Left renal pelvis (tissue), 4 donors: ENCODE data around the gene NLGN1. TPM values are rescaled to one million over a fixed set of nuclear protein-coding genes. Genes with fewer than 3 reads are reported as not detected.
"Not testable (repeated sequence)": the region's sequence is repeated elsewhere in the genome, so short reads cannot be mapped to it uniquely, and the experiment has no call there.

Experiments
- DNase-seq, 4 donors: peaks; one replicate each; pipeline ENCODE4 v3.0.0-alpha.2; 2013; ENCODE audit warnings: low read depth in 4 of 4, low spot score in 3 of 4
- polyA plus RNA-seq, 4 donors: library from polyadenylated mRNA; unstranded; fragments of 120-200 nt; gene quantifications; one replicate each; pipeline ENCODE4 v1.2.1, GENCODE V29; 2013; ENCODE audit not compliant: insufficient read length in 4 of 4

NLGN1 gene
- polyA plus RNA-seq, 4 donors = 1.4 to 5.3 (median 3.7) TPM

DNA sequence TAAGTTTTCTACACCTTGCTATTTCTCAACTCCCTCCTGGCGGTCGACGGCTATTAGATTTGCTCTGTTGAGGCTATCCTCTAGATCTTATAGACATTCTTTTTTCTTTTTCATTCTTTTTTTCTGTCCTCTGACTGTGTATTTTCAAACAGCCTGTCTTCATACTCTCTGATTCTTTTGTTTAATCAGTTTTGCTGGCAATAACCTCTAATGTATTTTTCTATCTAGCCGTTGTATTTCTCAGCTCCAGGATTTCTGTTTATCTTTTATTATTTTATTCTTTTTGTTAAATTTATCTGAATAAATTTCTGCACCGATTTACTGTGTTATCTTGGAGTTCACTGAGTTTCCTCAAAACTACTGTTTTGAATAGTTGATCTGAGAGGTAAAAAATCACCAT is 31.5 kb downstream of the NLGN1 start:
- no peak for DNase-seq

DNA sequence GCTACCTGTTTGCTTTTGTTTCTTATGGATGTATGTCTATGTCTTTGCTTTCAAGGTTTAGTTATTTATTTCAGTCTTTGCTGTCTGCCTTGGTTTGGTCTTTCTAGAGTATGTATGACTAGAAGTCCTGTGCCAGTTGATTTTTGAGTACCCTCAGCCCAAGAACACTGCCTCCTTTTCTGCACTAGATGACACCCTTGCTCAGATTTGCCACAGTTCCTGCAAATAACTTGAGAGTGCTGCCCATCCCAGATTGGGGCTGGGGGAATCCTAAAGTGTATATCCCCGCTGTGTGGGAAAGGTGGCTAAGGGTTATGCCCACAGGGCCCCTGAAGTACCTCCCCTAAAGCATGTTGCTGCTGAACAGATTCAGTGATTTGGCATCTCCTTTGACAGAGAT is 32.0 kb downstream of the NLGN1 start:
- DNase-seq = no peak

DNA sequence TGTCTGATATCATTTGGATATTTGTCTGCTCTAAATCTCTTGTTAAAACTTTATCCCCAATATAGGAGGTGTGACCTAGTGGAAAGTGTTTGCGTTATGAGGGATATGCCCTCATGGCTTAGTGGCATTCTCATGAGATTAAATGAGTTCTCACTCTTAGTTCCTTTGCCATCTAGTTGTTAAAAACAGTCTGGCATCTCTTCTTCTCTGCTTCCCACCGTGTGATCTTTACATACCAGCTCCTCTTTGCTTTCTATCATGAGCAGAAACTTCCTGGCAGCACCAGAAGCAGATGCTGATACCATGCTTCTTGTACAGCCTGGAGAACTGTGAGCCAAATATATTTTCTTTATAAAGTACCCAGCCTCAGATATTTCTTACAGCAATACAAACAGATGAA is 33.0 kb downstream of the NLGN1 start:
- no peak for DNase-seq

DNA sequence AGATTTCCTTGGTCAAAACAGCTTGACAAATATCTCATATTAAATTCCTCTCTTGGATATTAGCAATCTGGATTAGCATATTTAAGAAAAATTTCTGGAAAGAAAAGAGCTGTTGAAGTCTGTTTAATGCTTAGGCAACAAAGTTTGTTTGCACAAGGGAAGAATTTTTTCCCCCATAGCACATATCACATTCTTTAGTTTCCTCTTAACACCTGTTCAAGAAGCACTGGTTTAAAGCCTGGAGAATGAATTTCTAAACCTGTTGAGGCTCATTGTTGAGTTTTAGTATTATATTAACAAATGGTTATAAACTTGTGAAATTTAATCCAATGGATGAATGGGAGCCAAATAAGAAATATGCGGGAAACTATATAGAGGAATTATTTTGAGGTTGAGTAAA is 41.5 kb downstream of the NLGN1 start:
- DNase-seq = no peak

DNA sequence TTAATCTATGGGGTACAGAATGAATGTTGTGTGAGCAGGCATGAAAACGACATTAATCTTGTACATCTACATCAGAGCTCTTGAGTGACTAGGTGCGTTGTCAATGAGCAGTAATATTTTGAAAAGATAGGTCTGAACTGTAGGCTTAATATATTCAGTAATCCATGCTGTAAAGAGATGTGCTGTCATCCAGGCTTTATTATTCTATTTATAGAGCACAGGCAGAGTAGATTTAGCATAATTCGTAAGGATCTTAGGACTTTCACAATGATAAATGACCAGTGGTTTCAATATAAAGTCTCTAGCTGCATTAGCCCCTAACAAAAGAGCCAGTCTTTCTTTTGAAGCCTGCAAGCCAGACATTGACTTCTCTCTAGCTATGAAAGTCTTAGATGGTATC is 43.0 kb downstream of the NLGN1 start:
- DNase-seq = no peak

DNA sequence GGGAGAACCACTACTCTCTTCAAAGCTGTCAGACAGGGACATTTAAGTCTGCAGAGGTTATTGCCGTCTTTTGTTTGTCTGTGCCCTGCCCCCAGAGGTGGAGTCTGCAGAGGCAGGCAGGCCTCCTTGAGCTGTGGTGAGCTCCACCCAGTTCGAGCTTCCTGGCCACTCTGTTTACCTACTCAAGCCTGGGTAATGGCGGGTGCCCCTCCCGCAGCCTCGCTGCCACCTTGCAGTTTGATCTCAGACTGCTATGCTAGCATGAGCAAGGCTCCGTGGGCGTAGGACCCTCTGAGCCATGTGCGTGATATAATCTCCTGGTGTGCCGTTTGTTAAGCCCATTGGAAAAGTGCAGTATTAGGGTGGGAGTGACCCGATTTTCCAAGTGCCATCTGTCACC is 54.0 kb downstream of the NLGN1 start:
- not testable (repeated sequence) for DNase-seq

DNA sequence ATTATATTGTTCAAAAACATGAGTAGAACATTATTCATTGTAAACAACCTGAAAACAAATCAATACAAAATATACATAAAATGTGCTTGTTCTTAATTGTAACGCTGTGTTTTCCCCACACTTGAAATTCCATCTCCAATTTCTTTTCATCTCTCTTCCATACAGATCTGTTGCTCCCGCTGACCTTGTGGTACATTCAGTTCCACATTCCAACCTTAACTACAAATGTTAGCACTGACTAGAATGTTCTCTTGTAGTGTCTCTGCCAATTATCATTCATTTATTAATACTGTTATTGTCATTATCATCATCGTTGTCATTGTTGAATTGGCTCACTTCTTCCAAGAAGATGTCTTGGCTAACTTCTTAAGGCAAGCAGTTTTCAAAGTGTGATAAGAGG is 65.7 kb downstream of the NLGN1 start:
- no peak for DNase-seq

DNA sequence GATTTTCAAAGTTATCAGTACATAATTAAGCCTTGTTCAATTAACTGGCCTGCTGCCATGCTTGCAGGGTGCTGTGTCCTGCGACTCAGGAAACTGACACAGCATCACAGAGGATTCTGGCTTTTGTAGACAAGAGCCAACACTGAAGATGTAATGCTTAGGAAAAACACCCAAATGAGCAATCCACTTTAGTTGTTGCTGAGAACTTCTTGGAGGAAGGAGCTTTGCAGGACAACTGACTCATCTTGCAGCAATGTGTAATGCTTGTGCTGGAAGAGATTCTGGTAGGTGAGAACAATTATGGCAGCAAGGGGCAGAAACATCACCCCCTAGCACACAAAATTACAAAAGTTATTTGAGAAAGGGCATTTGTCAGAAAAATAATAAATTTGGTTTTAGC is 67.6 kb downstream of the NLGN1 start:
- no peak for DNase-seq

DNA sequence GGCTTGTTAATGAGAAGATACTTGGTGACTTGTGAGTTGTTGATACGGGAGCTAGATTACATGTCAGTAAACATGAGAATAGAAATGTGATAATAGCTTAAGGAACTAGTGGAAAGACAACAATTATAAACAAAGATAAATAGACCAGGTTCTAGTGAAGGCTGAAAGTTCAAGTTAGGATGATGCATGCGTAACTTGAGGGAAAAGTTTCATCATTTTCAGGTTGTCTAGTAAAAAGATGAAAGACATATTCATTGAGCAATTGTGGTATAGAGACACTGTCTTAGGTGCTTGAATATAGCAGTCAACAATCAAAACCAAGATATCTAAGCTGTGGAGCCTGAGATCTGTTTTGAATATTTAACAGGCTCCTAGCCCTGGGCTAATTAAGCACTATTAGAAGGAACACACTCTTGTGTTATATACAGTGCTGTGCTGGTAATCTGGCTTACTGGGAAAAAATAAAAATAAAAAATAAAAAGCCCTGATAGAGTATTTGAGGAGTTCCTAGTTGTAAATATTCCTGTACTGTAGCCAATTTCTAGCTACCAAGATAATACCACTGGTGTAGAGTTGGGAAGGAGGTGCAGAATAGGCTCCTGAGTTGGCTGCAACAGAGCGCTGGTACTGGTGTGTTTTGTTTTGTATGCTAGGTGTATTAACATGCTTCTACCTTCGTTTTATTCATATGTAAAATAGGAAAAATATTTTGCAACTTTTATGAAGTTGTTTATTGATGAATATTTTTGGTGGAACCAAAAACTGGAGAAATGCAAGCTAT is 68.5 kb downstream of the NLGN1 start:
- DNase-seq = no peak

DNA sequence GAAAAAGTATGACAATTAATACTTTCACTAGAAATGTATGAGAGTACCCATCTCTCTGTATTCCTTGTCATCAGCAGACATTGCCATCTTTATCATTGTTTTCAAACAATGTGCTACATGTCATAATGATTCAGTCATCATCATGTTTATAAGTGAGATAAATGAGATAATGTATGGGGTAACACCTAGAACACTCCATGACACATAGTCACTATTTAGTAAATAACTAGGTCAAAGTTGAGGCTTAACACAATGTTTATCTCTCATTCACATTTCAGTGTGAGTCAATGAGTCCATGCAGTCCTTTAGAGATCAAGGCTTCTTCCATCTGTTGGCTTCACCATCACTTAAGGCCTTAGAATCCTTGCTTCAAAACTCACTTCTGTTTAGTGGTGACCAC is 70.0 kb downstream of the NLGN1 start:
- no peak for DNase-seq

DNA sequence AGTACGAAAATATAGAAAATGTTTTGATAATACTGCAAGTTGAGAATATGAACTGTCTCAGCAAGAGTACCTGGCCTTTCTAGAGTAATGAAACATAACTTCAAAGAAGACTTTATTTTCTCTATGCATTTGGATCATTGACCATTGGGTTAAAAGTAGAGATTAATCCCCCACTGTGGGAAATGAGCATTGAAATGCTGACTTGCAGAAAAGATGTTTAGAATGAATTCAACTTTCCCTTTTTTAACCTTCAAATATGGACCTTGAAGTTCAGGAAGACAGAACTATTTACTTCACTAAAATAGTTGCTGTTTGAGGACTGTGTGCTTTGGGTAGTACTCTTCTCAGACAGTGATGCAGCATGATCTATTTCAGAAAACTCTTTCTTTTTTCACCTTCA is 75.7 kb downstream of the NLGN1 start:
- DNase-seq = no peak

DNA sequence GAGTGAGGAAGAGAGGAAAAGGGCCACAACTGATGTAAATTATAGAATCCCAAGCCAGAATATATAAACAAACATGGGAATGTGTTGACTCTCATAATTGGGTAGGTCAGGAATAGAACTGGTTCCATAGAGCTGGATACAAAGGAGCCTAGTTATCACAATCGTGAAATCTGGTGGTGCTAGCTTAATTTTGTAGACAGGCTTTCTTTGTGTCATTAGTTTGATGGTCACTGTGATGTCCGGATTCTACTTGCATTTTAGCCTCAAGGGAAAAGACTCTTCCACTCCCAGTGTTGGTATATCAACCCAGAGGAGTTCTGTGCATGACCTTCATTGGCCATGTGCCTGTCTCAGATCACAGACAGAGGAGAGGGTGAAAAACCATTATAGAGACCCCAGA is 81.8 kb downstream of the NLGN1 start:
- DNase-seq = no peak

DNA sequence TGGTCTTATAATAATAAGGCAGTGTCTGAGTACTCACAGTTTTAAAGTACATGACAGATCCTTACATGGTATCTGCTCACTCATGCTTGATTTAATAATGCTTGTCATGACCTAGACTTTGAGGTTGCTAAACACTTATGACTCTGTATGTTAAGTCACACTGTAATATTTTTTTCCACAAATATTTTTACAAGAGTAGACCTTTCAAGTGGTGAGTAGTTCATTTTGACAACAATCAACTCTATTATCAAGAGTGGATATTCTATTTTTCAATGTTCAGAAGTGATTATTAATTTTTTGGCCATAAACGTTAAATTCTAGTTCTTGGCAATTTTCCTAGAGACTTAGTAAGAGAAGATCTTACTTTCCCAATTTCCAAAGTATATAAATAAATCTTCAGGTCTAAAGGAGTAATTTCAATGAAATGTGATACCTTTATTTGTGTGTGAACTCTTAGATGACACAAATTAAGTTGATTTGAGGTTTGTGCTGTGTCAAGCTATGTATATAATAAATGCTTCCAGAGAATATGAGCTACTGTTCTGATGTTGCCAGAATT is 104.5 kb downstream of the NLGN1 start:
- DNase-seq = no peak

DNA sequence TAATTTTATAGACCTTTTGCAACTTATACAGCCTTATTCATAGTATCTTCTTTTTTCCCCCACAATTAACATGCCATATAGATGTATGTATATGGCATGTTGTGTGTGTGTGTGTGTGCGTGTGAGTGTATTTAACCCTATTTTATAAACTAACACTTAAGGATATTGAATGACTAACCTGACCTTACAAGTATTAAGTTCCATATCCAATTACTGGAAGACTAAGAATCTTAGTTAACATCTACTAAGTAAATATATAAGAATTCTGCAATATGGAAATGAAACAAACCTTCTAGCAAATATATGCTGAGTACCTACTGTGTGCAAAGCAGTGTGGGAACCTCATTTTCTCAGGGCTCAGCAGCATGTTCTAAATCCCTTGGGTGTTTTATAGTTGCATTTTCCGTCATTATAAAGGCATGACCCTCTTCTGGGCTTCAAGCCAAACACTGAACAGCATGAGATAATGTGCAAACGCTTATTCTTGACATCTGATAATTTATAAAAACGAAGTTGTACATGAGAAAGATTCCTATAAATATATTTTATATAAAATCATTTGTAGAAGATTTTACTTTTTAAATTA is 105.5 kb downstream of the NLGN1 start:
- no peak for DNase-seq

DNA sequence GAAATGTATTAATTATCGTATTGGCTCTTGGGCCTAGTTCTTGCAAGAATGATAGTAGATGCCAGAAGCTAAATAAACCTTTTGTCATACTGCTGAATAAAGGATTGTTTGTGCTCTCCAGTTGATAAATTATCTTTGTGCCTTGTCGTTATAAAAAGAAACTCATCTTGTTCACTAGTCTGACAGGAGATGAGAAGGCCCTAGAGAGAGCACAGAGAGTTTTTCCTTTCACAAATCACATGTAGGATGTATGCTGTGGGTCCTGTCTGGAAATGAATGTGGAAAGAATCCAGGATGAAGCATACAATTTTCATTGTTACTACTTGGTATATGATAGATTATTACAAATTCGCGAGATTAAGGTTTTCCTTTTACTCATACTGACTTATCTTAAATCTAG is 113.0 kb downstream of the NLGN1 start:
- DNase-seq = no peak

DNA sequence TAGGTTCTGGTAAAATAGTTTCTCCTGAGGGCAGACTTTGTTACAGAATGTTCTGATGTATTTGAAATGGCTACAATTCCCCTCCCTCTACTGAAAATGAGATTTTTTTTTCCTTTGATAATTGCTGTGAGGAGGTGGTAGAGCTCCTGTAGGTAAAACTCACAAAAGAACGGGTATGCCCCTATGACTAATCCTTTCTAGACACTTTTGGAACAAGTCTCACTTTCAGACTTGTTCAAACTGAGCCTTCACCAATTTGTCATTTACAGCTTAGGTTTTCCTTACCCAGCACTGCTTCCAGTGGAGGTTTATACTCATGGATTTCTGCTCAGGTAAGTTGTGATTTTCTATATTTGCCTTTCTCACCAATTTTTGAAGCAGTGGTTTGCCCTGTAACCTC is 115.6 kb downstream of the NLGN1 start:
- DNase-seq = no peak

DNA sequence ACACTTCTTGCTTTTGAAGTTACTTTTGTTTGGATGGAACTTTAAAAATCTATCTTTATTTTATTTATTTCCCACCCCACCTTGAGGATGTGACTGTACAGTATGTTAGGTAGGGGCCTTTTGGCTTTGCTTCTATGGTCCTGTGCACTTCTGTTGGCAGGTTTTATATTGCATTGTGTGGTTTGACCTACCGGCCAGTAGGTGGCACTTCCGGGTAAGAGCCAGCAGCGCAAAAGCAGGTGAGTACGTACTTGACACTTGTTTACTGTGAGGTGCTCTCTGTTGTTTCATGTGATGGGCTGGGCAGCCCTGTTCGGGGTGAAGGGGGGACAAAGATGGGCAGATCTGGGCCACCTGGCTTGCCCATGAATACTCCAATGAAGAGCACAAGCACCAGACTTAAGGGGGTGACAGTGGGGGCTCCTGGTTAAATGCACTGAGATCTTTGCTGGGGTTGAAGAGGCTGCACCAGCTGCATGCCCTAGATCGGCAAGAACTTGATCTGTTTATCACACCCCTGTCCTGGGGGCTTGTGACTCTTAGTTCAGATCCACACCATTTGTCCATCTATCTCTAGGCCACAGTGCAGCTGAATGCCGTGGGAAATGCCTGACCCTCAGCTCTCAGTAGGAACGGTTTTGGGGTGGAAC is 131.6 kb downstream of the NLGN1 start:
- DNase-seq = no peak

DNA sequence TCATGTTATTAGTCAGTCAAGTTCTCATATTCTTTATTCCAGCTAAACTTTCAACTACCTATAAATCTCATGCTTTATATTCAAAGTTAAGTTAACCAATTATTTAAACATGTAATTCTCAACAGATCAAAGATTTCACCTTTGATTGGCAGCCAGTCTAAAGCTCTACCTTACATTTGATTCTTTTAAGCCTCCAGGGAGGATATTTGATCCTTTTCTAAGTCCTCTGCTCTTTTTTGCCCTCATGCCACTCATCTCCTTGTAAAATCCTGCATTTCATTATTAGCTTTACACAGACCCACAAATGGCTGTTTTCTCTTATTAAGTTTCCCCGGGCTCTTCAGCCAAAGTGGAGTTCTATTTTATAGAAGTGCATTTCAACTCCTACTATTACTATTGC is 134.1 kb downstream of the NLGN1 start:
- no peak for DNase-seq

DNA sequence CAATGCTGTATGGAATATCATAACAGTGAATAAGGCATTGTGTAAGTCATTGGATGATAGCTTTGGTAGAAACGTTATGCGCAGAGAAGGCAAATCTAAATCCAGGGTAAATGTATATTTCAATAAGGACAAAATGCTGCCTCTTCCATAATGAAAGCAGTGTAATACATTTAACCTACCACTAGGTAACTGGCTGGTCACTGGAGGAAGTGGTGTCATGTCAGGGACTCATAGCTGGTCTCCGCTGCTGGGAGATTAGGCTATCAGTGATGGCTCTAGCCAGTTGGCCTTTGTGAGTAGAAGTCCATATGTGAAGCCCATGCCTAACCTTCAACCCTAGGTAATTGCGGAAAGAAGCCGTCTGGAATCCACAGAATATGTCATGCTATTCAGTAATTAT is 140.9 kb downstream of the NLGN1 start:
- DNase-seq = no peak

DNA sequence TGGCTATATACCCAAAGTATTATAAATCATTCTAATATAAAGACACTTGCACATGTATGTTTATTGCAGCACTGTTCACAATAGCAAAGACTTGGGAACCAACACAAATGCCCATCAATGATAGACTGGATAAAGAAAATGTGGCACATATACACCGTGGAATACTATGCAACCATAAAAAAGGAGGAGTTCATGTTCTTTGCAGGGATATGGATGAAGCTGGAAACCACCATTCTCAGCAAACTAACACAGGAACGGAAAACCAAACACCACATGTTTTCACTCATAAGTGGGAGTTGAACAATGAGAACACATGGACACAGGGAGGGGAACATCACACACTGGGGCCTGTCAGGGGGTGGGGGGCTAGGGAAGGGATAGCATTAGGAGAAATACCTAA is 148.0 kb downstream of the NLGN1 start:
- not testable (repeated sequence) for DNase-seq

DNA sequence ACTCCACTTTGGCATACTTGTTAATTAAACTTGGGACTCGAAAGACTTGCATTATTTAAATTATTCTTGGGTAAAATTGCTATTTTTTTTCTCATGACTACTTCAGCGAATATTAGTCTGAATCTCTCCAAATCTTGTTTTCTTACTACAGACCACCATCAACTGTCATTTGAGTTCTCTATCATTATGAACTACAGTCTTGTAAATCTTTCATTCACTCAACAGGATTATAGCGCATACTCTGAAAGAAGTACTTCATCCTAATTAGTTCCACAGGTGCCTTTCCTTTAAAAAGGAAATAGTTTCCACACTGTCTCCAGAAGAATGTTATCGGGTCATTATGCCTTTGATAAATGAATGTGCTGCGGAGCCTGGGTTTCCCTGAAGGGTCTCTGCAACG is 149.5 kb downstream of the NLGN1 start:
- DNase-seq = no peak

DNA sequence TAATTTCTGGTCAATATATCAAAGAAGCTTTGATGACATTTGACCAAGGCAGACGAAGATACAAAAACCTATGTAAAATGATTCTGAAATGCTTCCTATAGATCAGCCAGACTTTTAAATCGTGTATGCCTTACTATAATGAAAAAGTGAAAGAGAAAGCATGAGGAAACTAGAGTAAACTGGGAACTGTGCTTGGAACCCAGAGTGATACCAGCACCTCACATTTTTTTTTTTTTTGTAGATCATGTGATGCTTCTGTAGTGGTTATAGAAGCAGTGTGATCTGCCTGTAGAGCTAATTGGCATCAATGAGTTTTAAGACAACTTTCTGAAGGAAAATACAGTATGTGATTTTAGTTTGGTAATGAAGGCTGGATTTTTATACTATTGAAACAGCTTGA is 150.7 kb downstream of the NLGN1 start:
- no peak for DNase-seq
